Vagina (tissue), 2 donors: ENCODE data around the gene ARFGAP3.

Experiments used
- POLR2A ChIP-seq, 2 donors: fragments of 450-650 bp; IDR thresholded peaks; one replicate each; pipeline ENCODE4 v1.6.1; 2017; ENCODE audit warnings: antibody characterized with exemption in 2 of 2, mild to moderate bottlenecking in 2 of 2, moderate library complexity in 2 of 2
- TF ChIP-seq, protein P1 (sequence below), 3 experiments: fragments of 450-650 bp in 2 of 3; fragments of 200-600 bp in 1 of 3; sonication (generic) in 1 of 3; IDR thresholded peaks; one replicate each; pipeline ENCODE4 v1.5.1; 2017 to 2019; ENCODE audit warnings: antibody characterized with exemption in 3 of 3, mild to moderate bottlenecking in 2 of 3, moderate library complexity in 2 of 3

DNA sequence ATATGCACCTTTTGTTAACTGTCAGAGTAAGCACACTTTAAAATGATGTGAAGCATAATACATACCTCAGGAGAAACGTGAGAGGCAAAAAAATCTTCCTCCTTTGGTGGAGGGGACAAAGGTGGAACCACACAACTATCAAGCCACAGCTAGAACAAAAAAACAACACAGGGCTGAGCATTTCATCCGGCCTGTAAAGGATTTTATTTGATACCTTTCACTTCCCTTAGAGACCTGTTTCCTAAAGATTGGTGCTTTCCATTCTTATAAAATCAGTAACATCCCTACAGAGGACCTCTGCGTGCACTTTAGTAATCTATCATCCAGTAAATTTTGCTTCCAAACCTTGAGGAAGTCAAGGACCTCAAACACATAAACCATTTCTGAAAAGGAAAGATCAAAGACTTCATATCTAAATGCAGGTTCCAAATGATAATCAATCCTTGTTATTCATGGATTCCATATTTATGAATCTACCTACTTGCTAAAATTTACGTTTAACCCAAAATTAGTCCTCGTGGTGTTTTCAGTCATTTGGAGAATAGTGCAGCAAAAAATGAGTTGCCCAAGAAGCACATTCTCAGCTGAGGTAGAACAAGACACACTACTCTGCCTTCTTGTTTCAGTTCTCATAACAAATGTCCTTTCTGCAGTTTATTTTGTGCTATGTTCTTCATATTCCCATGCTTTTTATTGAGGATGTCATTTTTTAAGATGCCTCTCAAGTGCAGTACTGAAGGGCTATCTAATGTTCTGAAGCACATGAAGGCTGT, 22.7 kb downstream of the ARFGAP3 start:
- no peak for TF ChIP-seq POLR2A (IDR thresholded peaks at IDR 0.05)
- TF ChIP-seq, protein P1, sequence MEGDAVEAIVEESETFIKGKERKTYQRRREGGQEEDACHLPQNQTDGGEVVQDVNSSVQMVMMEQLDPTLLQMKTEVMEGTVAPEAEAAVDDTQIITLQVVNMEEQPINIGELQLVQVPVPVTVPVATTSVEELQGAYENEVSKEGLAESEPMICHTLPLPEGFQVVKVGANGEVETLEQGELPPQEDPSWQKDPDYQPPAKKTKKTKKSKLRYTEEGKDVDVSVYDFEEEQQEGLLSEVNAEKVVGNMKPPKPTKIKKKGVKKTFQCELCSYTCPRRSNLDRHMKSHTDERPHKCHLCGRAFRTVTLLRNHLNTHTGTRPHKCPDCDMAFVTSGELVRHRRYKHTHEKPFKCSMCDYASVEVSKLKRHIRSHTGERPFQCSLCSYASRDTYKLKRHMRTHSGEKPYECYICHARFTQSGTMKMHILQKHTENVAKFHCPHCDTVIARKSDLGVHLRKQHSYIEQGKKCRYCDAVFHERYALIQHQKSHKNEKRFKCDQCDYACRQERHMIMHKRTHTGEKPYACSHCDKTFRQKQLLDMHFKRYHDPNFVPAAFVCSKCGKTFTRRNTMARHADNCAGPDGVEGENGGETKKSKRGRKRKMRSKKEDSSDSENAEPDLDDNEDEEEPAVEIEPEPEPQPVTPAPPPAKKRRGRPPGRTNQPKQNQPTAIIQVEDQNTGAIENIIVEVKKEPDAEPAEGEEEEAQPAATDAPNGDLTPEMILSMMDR (IDR thresholded peaks at IDR 0.05): no peak
